ENCODE measurements around the gene LIMS2. TPM values are rescaled to one million over a fixed set of nuclear protein-coding genes. Genes with fewer than 3 reads are reported as not detected.

LIMS2 gene
- total RNA-seq, 6 donors from 2014 or later = 33.6 to 169 (median 109) TPM

DNA sequence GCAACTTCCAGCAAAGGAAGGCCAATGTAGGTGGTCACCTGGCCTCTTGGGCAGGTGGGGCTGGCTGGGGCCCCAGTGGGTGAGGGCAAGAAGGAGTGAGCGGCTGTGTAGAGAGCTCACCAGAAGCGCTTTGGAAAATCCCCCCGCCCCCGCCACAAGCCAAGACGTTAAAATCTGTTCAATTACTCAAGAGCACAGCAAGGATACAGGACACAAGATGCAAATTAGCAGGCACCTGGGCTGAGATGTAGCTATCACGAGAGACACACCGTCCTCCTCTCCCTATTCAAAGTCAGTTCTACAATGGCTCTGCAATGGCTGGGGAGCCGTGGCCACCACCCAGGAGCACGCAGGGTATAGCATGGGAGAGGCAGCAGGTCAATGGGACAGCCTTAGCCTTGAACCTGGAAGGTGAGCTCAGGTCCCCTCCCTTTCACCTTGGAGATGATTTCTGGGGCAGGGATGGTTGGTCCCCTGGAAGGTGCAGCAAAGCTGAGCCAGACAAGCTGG, 67.9 kb downstream of the LIMS2 start:
- ATAC-seq (ENCODE audit: low FRiP score in 2 of 2) (no peak), DNase-seq (no peak)
- Histone ChIP-seq H3K4me3 (no peak overlapping the region), H3K27me3 (no peaks in the 10 kb centered on the region), H3K27ac (no peak overlapping the region), H3K4me1 (no peaks in the 10 kb centered on the region), H3K36me3 (no peaks in the 10 kb centered on the region), H3K9me3 (peaks cover 0 to 7% (median 2%) of the 10 kb centered on the region in 4 donors)
- 91 to 92% methylated on average over 9 of the region's 9 CpGs for WGBS, 2 donors
- TF ChIP-seq, protein P1, sequence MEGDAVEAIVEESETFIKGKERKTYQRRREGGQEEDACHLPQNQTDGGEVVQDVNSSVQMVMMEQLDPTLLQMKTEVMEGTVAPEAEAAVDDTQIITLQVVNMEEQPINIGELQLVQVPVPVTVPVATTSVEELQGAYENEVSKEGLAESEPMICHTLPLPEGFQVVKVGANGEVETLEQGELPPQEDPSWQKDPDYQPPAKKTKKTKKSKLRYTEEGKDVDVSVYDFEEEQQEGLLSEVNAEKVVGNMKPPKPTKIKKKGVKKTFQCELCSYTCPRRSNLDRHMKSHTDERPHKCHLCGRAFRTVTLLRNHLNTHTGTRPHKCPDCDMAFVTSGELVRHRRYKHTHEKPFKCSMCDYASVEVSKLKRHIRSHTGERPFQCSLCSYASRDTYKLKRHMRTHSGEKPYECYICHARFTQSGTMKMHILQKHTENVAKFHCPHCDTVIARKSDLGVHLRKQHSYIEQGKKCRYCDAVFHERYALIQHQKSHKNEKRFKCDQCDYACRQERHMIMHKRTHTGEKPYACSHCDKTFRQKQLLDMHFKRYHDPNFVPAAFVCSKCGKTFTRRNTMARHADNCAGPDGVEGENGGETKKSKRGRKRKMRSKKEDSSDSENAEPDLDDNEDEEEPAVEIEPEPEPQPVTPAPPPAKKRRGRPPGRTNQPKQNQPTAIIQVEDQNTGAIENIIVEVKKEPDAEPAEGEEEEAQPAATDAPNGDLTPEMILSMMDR (IDR thresholded peaks at IDR 0.05) = no peak
- TF ChIP-seq POLR2AphosphoS5 (IDR thresholded peaks at IDR 0.05) = no peak
- TF ChIP-seq EP300 (IDR thresholded peaks at IDR 0.05) = no peak
- no peak for TF ChIP-seq POLR2A (IDR thresholded peaks at IDR 0.05)

DNA sequence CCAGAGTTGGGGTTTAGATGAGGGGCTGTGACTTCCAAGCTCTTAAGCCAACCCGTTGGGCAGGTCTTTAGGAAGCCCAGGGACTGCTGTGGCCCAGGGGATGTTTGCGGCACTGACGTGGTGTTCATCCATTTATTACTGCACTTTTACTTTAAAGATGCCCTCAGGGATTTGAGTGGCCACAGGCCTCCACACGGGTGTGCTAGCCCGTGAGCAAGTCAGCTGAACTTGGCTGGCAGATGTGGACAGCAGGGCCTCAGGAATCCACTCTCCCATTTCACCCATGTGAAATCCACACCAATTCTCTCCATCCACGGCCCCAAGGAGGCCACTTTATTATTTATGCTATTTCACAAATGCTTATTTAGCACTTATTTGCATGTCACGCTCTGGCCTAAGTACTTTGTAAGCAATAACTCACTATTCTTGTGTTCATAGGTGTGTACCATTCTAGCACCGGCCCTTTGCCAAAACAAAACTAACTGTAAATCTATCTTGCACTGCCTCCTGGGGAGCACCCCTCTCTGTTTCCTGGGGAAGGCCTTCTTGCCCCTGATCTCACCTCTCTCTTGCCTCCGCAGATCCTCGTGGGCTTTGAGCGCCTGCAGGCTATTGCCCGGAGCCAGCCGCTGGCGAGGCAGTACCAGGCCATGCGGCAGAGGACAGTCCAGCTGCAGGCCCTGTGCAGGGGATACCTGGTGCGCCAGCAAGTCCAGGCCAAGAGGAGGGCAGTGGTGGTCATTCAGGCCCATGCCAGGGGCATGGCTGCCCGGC, 68.5 kb downstream of the LIMS2 start:
- ATAC-seq (ENCODE audit: low FRiP score in 2 of 2) (peak in 1 of 2 donors; percentile 7), DNase-seq (peak; percentile 6 to 61)
- 91 to 95% methylated on average over 16 to 17 of the region's 17 CpGs for WGBS, 2 donors
- no peaks in the 10 kb centered on the region for H3K4me1 ChIP-seq
- peaks cover 0 to 8% (median 4%) of the 10 kb centered on the region in 4 donors for H3K9me3 ChIP-seq
- no peaks in the 10 kb centered on the region for H3K36me3 ChIP-seq
- H3K27me3 ChIP-seq = no peaks in the 10 kb centered on the region
- H3K4me3 ChIP-seq = no peak overlapping the region
- H3K27ac ChIP-seq = no peak overlapping the region
- TF ChIP-seq POLR2A (IDR thresholded peaks at IDR 0.05) = no peak
- TF ChIP-seq EP300 (IDR thresholded peaks at IDR 0.05) = no peak
- TF ChIP-seq, protein P1 (IDR thresholded peaks at IDR 0.05) = no peak
- no peak for TF ChIP-seq POLR2AphosphoS5 (IDR thresholded peaks at IDR 0.05)

DNA sequence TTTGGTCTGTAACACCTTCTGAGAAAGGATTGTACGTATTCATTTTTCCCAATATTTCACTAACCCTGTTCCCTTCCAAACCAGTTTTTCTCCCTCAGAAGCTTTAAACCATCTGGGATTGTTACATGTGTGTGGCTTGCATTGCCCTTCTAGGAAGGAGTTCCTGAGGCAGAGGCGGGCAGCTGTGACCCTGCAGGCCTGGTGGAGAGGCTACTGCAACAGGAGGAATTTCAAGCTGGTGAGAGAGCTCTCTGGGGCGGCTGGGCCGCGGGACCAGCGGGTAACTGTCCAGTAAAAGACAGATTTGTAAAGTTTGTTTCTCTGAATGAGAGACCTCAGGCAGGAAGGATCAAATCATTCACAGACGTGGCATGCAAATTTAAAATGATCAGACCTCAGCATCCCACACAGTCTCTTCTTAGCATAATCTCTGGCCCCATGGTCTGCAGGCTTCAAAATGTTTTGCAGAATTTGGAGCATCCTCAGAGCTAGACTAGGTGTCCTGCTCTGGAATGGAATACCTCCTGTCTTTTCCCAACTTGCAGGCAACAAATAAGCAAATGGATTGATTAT, 69.6 kb downstream of the LIMS2 start:
- 80 to 81% methylated on average over 7 of the region's 7 CpGs for WGBS, 2 donors
- H3K27ac ChIP-seq = no peak overlapping the region
- TF ChIP-seq POLR2A (IDR thresholded peaks at IDR 0.05) (no peak), POLR2AphosphoS5 (IDR thresholded peaks at IDR 0.05) (no peak), EP300 (IDR thresholded peaks at IDR 0.05) (no peak)
- TF ChIP-seq, protein P1 (IDR thresholded peaks at IDR 0.05) = no peak
- H3K36me3 ChIP-seq = no peaks in the 10 kb centered on the region
- H3K4me1 ChIP-seq = no peaks in the 10 kb centered on the region
- H3K9me3 ChIP-seq = peaks cover 0 to 8% (median 0%) of the 10 kb centered on the region in 4 donors
- no peak overlapping the region for H3K4me3 ChIP-seq
- DNase-seq (peak in 1 of 2 donors; percentile 7), ATAC-seq (ENCODE audit: low FRiP score in 2 of 2) (no peak)
- no peaks in the 10 kb centered on the region for H3K27me3 ChIP-seq

DNA sequence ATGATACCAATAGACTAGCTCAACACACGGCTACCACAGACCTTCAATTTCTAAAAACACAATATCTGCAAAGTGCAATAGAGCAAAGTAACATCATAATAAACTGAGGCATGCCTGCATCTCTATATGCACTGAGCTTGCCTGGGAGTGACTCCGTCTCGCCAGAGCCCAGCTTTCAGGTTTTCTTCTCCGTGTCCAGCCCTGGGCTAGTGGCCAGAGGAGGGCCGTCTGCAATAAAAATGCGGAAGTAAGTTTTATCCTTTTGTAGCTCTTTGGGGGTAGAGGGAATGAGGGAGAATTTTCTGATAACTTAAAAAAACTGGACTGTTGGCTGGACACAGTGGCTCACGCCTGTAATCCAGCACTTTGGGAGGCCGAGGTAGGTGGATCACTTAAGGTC, 70.3 kb downstream of the LIMS2 start:
- Histone ChIP-seq H3K4me3 (no peak overlapping the region), H3K4me1 (no peaks in the 10 kb centered on the region), H3K36me3 (no peaks in the 10 kb centered on the region), H3K9me3 (peaks cover 0 to 8% (median 0%) of the 10 kb centered on the region in 4 donors), H3K27ac (no peak overlapping the region), H3K27me3 (no peaks in the 10 kb centered on the region)
- ATAC-seq (ENCODE audit: low FRiP score in 2 of 2) (no peak), DNase-seq (peak in 1 of 2 donors; percentile 3)
- 92 to 95% methylated on average over 8 of the region's 8 CpGs for WGBS, 2 donors
- TF ChIP-seq, protein P1 (IDR thresholded peaks at IDR 0.05) = no peak
- no peak for TF ChIP-seq POLR2A (IDR thresholded peaks at IDR 0.05)
- TF ChIP-seq EP300 (IDR thresholded peaks at IDR 0.05) = no peak
- no peak for TF ChIP-seq POLR2AphosphoS5 (IDR thresholded peaks at IDR 0.05)

Measured in upper lobe of left lung (tissue), 6 donors.